Motor neuron (in vitro differentiated cells): ENCODE results near the gene SMAD3. TPM values are rescaled to one million over a fixed set of nuclear protein-coding genes. Genes with fewer than 3 reads are reported as not detected.
A peak's percentile ranks its signal among the peaks of the same experiment; 100 is the strongest.
"Not testable (repeated sequence)": the region's sequence is repeated elsewhere in the genome, so short reads cannot be mapped to it uniquely, and the experiment has no call there.

ENCODE experiments used
- ATAC-seq, 8 experiments: fragments of 200-7000 bp; cut with Tn5 transposase; replicated peaks in 6 of 8; 2 replicates each; pipeline ENCODE4 v1.8.0; 2021; ENCODE audit warnings: mild to moderate bottlenecking in 8 of 8, moderate library complexity in 8 of 8
- H3K27ac ChIP-seq, 2 donors: fragments of 250-450 bp; sonication (Bioruptor Pico); 2 replicates each; pipeline ENCODE4 v1.9.0; 2021; ENCODE audit warnings: antibody characterized with exemption in 2 of 2, mild to moderate bottlenecking in 2 of 2, moderate library complexity in 1 of 2
- H3K4me1 ChIP-seq, 2 donors: fragments of 250-450 bp; sonication (Bioruptor Pico); replicated peaks in 1 of 2; 2 replicates each; pipeline ENCODE4 v1.6.1; 2021; ENCODE audit warnings: antibody characterized with exemption in 2 of 2, mild to moderate bottlenecking in 2 of 2, moderate library complexity in 1 of 2
- H3K4me3 ChIP-seq, 5 donors: fragments of 250-450 bp; sonication (Bioruptor Pico); 2 replicates each; pipeline ENCODE4 v1.9.0; 2021; ENCODE audit warnings: antibody characterized with exemption in 5 of 5, mild to moderate bottlenecking in 5 of 5, moderate library complexity in 4 of 5
- WGBS, 10 experiments: fragments of 450-650 bp; shearing (Covaris generic); methylation state at CpG; one replicate each; pipeline ENCODE4 v1.0.0; 2022; 5-methylcytosine and 5-hydroxymethylcytosine counted together
- in situ Hi-C, 9 experiments: fragments of 400-800 bp; cut with MboI; loops; one replicate each; pipeline ENCODE4 v1.15.0; 2021; ENCODE audit warnings: low sequenced_read_pairs in 9 of 9, low pct_unique_long_range_greater_than_20kb in 2 of 9; ENCODE audit not compliant: unreplicated experiment in 9 of 9
- total RNA-seq, 8 experiments: library from RNA; unstranded; fragments of 300-600 nt; gene quantifications; 2 replicates each; pipeline versions ENCODE4 v1.2.3 to v1.2.4, GENCODE V29; 2022

Gene SMAD3
- total RNA-seq, 8 experiments from 2014 or later: 4.4 to 57.9 (median 13.9) TPM

GRCh38 chr15:67025719-67026609 lies 39.4 kb upstream of the SMAD3 start:
- H3K4me1 ChIP-seq: peaks cover 12 to 34% of the 10 kb centered on the region in 2 donors
- H3K4me3 ChIP-seq: no peak overlapping the region
- in situ Hi-C loops: no loop called here
- ATAC-seq: peak in 6 of 8 experiments; percentile 6 to 55 (median 18)
- no peak overlapping the region for H3K27ac ChIP-seq
- 0 to 100% (median 61%) methylated on average over 1 to 9 of the region's 9 CpGs for WGBS, 10 experiments

- no peak overlapping the region for H3K4me3 ChIP-seq
- in situ Hi-C loops: no loop called here
- 29 to 100% (median 71%) methylated on average over 1 to 4 of the region's 4 CpGs for WGBS, 10 experiments
- H3K4me1 ChIP-seq: peaks cover 12 to 35% of the 10 kb centered on the region in 2 donors
- no peak overlapping the region for H3K27ac ChIP-seq
- ATAC-seq: no peak
Measured at GRCh38 chr15:67026610-67026967, 38.8 kb upstream of the SMAD3 start.

GRCh38 chr15:67028440-67028839 lies 37.0 kb upstream of the SMAD3 start:
- 59 to 96% (median 80%) methylated on average over 1 to 3 of the region's 3 CpGs; no CpG with 5 or more reads in 2 of the 10 experiments for WGBS, 10 experiments
- in situ Hi-C loops, ATAC-seq, H3K4me3 ChIP-seq, H3K27ac ChIP-seq: not testable (repeated sequence)
- peaks cover 12 to 45% of the 10 kb centered on the region in 2 donors for H3K4me1 ChIP-seq

- H3K27ac ChIP-seq: no peak overlapping the region
- in situ Hi-C loops: no loop called here
- peak in 7 of 8 experiments; percentile 11 to 55 (median 36) for ATAC-seq
- 40 to 93% (median 50%) methylated on average over 1 to 3 of the region's 5 CpGs; no CpG with 5 or more reads in 4 of the 10 experiments for WGBS, 10 experiments
- H3K4me3 ChIP-seq: no peak overlapping the region
- H3K4me1 ChIP-seq: peaks cover 14 to 41% of the 10 kb centered on the region in 2 donors
Measured at GRCh38 chr15:67030036-67030762, 35.2 kb upstream of the SMAD3 start.

GRCh38 chr15:67031331-67031730 lies 34.1 kb upstream of the SMAD3 start:
- H3K4me3 ChIP-seq: no peak overlapping the region
- H3K4me1 ChIP-seq: peaks cover 14 to 33% of the 10 kb centered on the region in 2 donors
- no peak overlapping the region for H3K27ac ChIP-seq
- in situ Hi-C loops: no loop called here
- ATAC-seq: no peak

GRCh38 chr15:67032608-67033007 lies 32.8 kb upstream of the SMAD3 start:
- no peak overlapping the region for H3K27ac ChIP-seq
- H3K4me1 ChIP-seq: peaks cover 21 to 40% of the 10 kb centered on the region in 2 donors
- WGBS, 10 experiments: 78 to 100% (median 94%) methylated on average over 1 to 3 of the region's 3 CpGs; no CpG with 5 or more reads in 2 of the 10 experiments
- in situ Hi-C loops: no loop called here
- no peak overlapping the region for H3K4me3 ChIP-seq
- ATAC-seq: peak in 1 of 8 experiments; percentile 9

GRCh38 chr15:67033012-67033411 lies 32.4 kb upstream of the SMAD3 start:
- peaks cover 25 to 44% of the 10 kb centered on the region in 2 donors for H3K4me1 ChIP-seq
- H3K4me3 ChIP-seq: no peak overlapping the region
- ATAC-seq: peak in 3 of 8 experiments; percentile 24 to 48 (median 38)
- H3K27ac ChIP-seq: no peak overlapping the region
- in situ Hi-C loops: no loop called here
- WGBS, 10 experiments: 48 to 100% (median 90%) methylated on average over 1 to 4 of the region's 12 CpGs; no CpG with 5 or more reads in 3 of the 10 experiments

GRCh38 chr15:67033571-67034044 lies 31.8 kb upstream of the SMAD3 start:
- in situ Hi-C loops: no loop called here
- H3K4me3 ChIP-seq: peak overlapping the region in 2 of 5 donors; percentile 6 to 18
- WGBS, 10 experiments: 0 to 20% methylated on average over 2 to 3 of the region's 50 CpGs; no CpG with 5 or more reads in 8 of the 10 experiments
- peaks cover 31 to 50% of the 10 kb centered on the region in 2 donors for H3K4me1 ChIP-seq
- no peak overlapping the region for H3K27ac ChIP-seq
- peak in 6 of 8 experiments; percentile 24 to 76 (median 70) for ATAC-seq

- Histone ChIP-seq H3K27ac (no peak overlapping the region), H3K4me3 (no peak overlapping the region), H3K4me1 (peaks cover 34 to 48% of the 10 kb centered on the region in 2 donors)
- in situ Hi-C loops: no loop called here
- WGBS, 10 experiments: 60 to 100% (median 83%) methylated on average over 1 to 3 of the region's 5 CpGs; no CpG with 5 or more reads in 5 of the 10 experiments
- no peak for ATAC-seq
Measured at GRCh38 chr15:67035886-67036285, 29.5 kb upstream of the SMAD3 start.

GRCh38 chr15:67036775-67037555 lies 28.4 kb upstream of the SMAD3 start:
- Histone ChIP-seq H3K27ac (peak overlapping the region in 1 of 2 donors; percentile 17), H3K4me1 (peaks cover 36 to 48% of the 10 kb centered on the region in 2 donors), H3K4me3 (no peak overlapping the region)
- WGBS, 10 experiments: 58 to 100% (median 91%) methylated on average over 1 to 6 of the region's 8 CpGs; no CpG with 5 or more reads in 1 of the 10 experiments
- ATAC-seq: no peak
- in situ Hi-C loops: no loop called here

GRCh38 chr15:67037694-67038093 lies 27.7 kb upstream of the SMAD3 start:
- Histone ChIP-seq H3K4me1 (peaks cover 39 to 53% of the 10 kb centered on the region in 2 donors), H3K27ac (no peak overlapping the region), H3K4me3 (no peak overlapping the region)
- in situ Hi-C loops: no loop called here
- no peak for ATAC-seq

GRCh38 chr15:67038736-67039135 lies 26.7 kb upstream of the SMAD3 start:
- Histone ChIP-seq H3K4me1 (peaks cover 38 to 43% of the 10 kb centered on the region in 2 donors), H3K4me3 (no peak overlapping the region), H3K27ac (peak overlapping the region in 1 of 2 donors; percentile 43)
- ATAC-seq: peak in 2 of 8 experiments; percentile 9 to 26
- in situ Hi-C loops: no loop called here
